Thoracic aorta (tissue), 2 donors: Measurements from ENCODE around the gene DOK6. TPM values are rescaled to one million over a fixed set of nuclear protein-coding genes. Genes with fewer than 3 reads are reported as not detected.

ENCODE experiments used
- ATAC-seq: fragments of 150-250 bp; one replicate; pipeline ENCODE4 v1.8.0; 2017; ENCODE audit warnings: low read depth; ENCODE audit not compliant: insufficient number of reproducible peaks, low FRiP score
- DNase-seq: peaks from one replicate; pipeline ENCODE4 v3.0.0-alpha.2; 2020; ENCODE audit warnings: low spot score
- H3K27ac ChIP-seq, 2 donors: fragments of 200-600 bp; sonication (generic); 1 replicate in 1 of 2; 2 replicates in 1 of 2; pipeline ENCODE4 v1.5.1; 2016; ENCODE audit warnings: mild to moderate bottlenecking in 2 of 2, moderate library complexity in 2 of 2
- H3K27me3 ChIP-seq: fragments of 200-600 bp; sonication (generic); replicated peaks from 2 replicates; pipeline ENCODE4 v1.6.0; 2016; ENCODE audit warnings: mild to moderate bottlenecking; ENCODE audit not compliant: insufficient read depth
- H3K36me3 ChIP-seq: fragments of 200-600 bp; sonication (generic); one replicate; pipeline ENCODE4 v1.5.1; 2016
- H3K4me1 ChIP-seq, 2 donors: fragments of 200-600 bp; sonication (generic); 1 replicate in 1 of 2; 2 replicates in 1 of 2; pipeline versions ENCODE4 v1.5.1 to v1.6.0; 2016; ENCODE audit warnings: low read depth in 2 of 2, mild to moderate bottlenecking in 1 of 2; ENCODE audit not compliant: control insufficient read depth in 1 of 2
- H3K4me3 ChIP-seq: fragments of 200-600 bp; sonication (generic); 2 replicates; pipeline ENCODE4 v1.5.1; 2016; ENCODE audit warnings: mild to moderate bottlenecking
- H3K9me3 ChIP-seq: fragments of 200-600 bp; sonication (generic); 2 replicates; pipeline ENCODE4 v1.5.1; 2016
- total RNA-seq, 2 donors: library from RNA; depleted of rRNA; stranded (reverse); fragments of >200 nt; gene quantifications; one replicate each; pipeline versions ENCODE4 v1.1.0 to v1.2.3, GENCODE V29; 2016
- TF ChIP-seq, protein P1 (sequence below): fragments of 200-600 bp; sonication (generic); IDR thresholded peaks from one replicate; pipeline ENCODE4 v1.5.1; 2019; ENCODE audit warnings: antibody characterized with exemption

DOK6 gene
- total RNA-seq, 2 donors from 2014 or later, result 2.0 to 2.1 TPM

DNA sequence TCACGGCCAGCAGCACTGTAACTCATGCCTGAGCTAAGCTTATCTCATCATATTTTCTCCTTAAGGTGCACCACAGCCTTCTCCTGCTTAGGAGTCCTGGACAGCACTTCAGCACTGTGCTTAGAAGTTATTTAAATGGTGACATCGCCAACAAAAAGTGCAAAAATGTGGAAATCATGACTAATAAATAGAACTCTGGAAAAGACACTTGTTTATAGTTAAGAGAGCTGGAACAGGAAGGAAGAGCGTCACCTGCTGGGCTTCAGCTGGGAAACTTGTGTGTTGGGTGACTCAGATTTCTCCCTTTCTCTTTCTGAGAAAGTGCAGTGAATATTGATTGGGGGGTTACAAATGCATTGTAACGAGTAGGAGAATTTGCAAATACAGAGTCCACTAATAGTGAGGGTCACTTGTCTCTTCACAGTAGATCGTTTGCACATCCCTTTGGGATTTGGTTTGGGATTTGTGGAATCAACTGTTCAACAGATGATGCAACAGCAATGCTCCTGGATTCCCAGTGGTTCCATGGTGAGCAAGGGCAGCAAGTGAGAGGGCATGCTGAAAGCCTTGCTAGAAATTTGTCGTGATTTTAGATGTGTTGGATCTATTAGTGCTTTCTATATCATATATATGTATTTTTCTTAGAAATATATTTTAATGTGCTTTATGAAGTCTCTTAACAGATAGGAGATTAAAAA is 84.2 kb downstream of the DOK6 start:
- no peak overlapping the region for H3K27ac ChIP-seq
- TF ChIP-seq, protein P1, sequence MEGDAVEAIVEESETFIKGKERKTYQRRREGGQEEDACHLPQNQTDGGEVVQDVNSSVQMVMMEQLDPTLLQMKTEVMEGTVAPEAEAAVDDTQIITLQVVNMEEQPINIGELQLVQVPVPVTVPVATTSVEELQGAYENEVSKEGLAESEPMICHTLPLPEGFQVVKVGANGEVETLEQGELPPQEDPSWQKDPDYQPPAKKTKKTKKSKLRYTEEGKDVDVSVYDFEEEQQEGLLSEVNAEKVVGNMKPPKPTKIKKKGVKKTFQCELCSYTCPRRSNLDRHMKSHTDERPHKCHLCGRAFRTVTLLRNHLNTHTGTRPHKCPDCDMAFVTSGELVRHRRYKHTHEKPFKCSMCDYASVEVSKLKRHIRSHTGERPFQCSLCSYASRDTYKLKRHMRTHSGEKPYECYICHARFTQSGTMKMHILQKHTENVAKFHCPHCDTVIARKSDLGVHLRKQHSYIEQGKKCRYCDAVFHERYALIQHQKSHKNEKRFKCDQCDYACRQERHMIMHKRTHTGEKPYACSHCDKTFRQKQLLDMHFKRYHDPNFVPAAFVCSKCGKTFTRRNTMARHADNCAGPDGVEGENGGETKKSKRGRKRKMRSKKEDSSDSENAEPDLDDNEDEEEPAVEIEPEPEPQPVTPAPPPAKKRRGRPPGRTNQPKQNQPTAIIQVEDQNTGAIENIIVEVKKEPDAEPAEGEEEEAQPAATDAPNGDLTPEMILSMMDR, result no peak
- H3K4me1 ChIP-seq, result no peaks in the 10 kb centered on the region
- no peaks in the 10 kb centered on the region for H3K27me3 ChIP-seq
- H3K9me3 ChIP-seq, result no peaks in the 10 kb centered on the region
- ATAC-seq, result no peak
- no peak for DNase-seq
- no peaks in the 10 kb centered on the region for H3K36me3 ChIP-seq
- H3K4me3 ChIP-seq, result no peak overlapping the region

DNA sequence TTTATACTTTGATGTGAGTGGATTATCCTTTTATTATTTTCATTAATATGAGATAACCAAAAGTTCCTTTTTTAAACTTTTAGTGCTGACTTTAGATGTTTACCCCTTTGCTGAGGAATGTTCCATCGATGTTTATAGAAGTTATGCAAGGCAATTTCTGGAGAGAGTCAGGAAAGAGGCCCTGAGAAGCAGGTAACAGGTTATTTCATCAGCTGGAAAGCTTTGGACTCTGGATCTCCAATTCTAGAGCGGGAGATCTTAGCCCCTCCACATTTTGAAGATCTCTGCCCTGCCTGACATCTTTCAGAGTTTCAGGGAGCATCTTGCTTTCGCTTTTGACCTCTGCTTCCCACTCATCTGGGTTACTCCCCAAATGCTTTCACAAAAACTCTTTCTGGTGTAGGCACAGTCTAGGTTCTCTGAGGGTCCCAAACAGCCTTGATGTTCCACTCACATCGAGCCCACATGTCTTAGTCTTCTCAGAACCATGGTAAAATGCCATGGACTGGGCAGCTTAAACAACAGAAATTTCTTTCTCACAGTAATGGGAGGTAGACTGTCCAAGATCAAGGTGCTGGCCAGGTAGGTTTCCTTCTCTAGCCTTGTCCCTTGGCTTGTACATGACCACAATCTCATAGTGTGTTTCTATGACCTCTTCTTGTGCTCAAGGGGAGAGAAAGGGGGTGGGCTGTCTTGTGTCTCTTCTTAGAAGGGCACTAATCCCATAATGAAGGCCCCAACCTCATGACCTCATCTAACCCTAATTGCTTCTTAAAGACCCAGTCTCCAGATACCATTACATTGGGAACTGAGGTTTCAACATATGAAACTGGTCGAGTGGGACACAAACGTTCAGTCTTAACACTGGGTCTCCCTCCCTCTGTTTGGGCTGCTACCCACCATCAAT is 87.1 kb downstream of the DOK6 start:
- ATAC-seq (no peak), DNase-seq (no peak)
- Histone ChIP-seq H3K9me3 (no peaks in the 10 kb centered on the region), H3K27me3 (no peaks in the 10 kb centered on the region), H3K36me3 (no peaks in the 10 kb centered on the region), H3K4me3 (no peak overlapping the region), H3K4me1 (peaks cover 0 to 2% of the 10 kb centered on the region in 2 donors), H3K27ac (no peak overlapping the region)
- TF ChIP-seq, protein P1, result no peak

DNA sequence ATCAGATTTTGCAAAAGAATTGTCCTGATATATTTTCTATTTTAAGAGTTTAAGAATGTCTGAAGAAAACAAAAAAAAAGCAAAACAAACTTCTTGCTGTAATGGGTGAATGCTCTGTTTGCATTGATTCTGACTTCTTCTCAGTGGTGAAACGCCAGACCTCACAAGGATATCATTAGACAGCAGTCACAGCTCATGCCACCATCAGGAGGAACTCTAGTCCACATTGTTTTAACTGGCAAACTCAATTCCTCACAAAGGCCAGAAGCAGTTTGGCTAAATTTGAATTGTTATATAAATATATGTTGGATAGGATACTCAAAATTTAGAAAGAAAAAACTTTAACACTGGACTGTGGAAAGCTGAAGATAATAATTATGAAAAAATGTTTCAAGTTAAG is 89.4 kb downstream of the DOK6 start:
- no peak overlapping the region for H3K4me3 ChIP-seq
- H3K27ac ChIP-seq, result no peak overlapping the region
- TF ChIP-seq, protein P1, result no peak
- H3K36me3 ChIP-seq, result no peaks in the 10 kb centered on the region
- H3K4me1 ChIP-seq, result peaks cover 0 to 2% of the 10 kb centered on the region in 2 donors
- ATAC-seq (no peak), DNase-seq (no peak)
- H3K9me3 ChIP-seq, result no peaks in the 10 kb centered on the region
- H3K27me3 ChIP-seq, result no peaks in the 10 kb centered on the region

GRCh38 chr18:69490813-69491212 is 90.1 kb downstream of the DOK6 start:
- H3K4me1 ChIP-seq, result peaks cover 0 to 2% of the 10 kb centered on the region in 2 donors
- H3K27me3 ChIP-seq, result no peaks in the 10 kb centered on the region
- H3K9me3 ChIP-seq, result no peaks in the 10 kb centered on the region
- H3K36me3 ChIP-seq, result no peaks in the 10 kb centered on the region
- ATAC-seq (no peak), DNase-seq (no peak)
- no peak overlapping the region for H3K4me3 ChIP-seq
- TF ChIP-seq, protein P1, result no peak
- no peak overlapping the region for H3K27ac ChIP-seq

DNA sequence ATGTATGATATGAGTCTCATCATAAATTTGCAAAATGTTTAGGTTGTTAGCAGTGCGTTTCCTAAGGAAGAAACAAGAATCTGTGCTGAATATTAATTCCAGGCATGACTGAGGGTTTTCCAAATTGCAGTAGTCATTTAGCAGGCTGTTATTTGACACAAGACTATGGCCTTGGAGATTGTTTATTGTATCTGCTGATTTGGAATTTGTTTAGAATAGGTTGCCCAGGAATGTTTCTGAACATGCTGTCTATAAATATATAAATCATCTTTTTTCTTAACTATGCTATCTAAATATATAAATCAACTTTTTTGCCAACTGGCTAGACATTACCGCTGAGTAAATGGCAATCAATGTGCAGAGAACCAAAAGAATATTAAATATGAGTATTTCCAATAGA is 90.9 kb downstream of the DOK6 start:
- Histone ChIP-seq H3K36me3 (no peaks in the 10 kb centered on the region), H3K4me1 (peaks cover 0 to 2% of the 10 kb centered on the region in 2 donors), H3K27ac (no peak overlapping the region), H3K4me3 (no peak overlapping the region), H3K27me3 (no peaks in the 10 kb centered on the region), H3K9me3 (no peaks in the 10 kb centered on the region)
- no peak for DNase-seq
- no peak for ATAC-seq
- TF ChIP-seq, protein P1, result no peak
